Transverse colon (tissue), 4 donors: ENCODE results near the gene C16orf92. TPM values are rescaled to one million over a fixed set of nuclear protein-coding genes. Genes with fewer than 3 reads are reported as not detected.
"Not testable (repeated sequence)": the region's sequence is repeated elsewhere in the genome, so short reads cannot be mapped to it uniquely, and the experiment has no call there.

ENCODE experiments used
- DNase-seq: peaks from one replicate; pipeline ENCODE4 v3.0.0-alpha.2; 2019
- H3K27ac ChIP-seq, 4 donors: fragments of 200-600 bp; sonication (generic); 2 replicates each; pipeline ENCODE4 v1.5.1; 2016 to 2018; ENCODE audit warnings: inconsistent platforms in 4 of 4
- H3K27me3 ChIP-seq: fragments of 200-600 bp; sonication (generic); 2 replicates; pipeline ENCODE4 v1.5.1; 2017; ENCODE audit warnings: inconsistent platforms
- H3K36me3 ChIP-seq, 4 donors: fragments of 200-600 bp; sonication (generic); 2 replicates each; pipeline ENCODE4 v1.5.1; 2017 to 2019; ENCODE audit warnings: inconsistent platforms in 4 of 4
- H3K4me1 ChIP-seq, 4 donors: fragments of 200-600 bp; sonication (generic); 2 replicates each; pipeline ENCODE4 v1.5.1; 2017 to 2020; ENCODE audit warnings: inconsistent platforms in 4 of 4
- H3K4me3 ChIP-seq, 4 donors: fragments of 200-600 bp; sonication (generic); 1 replicate in 1 of 4; 2 replicates in 3 of 4; pipeline versions ENCODE4 v1.5.1 to v1.6.1; 2017 to 2019; ENCODE audit warnings: inconsistent platforms in 4 of 4
- H3K9me3 ChIP-seq, 2 donors: fragments of 200-600 bp; sonication (generic); 2 replicates each; pipeline ENCODE4 v1.5.1; 2017 to 2019; ENCODE audit warnings: inconsistent platforms in 2 of 2
- CTCF ChIP-seq, 5 experiments: fragments of 200-600 bp in 3 of 5; fragments of 450-650 bp in 2 of 5; sonication (generic) in 3 of 5; IDR thresholded peaks; 1 replicate in 2 of 5; 2 replicates in 3 of 5; pipeline ENCODE4 v1.5.1; 2016 to 2017; ENCODE audit warnings: antibody characterized with exemption in 5 of 5, inconsistent platforms in 3 of 5, mild to moderate bottlenecking in 2 of 5, moderate library complexity in 1 of 5
- EP300 ChIP-seq: sonication (generic); formaldehyde crosslinking; IDR thresholded peaks from one replicate; pipeline ENCODE4 v1.6.1; 2017; ENCODE audit warnings: antibody characterized with exemption, low read depth
- POLR2A ChIP-seq: fragments of 450-650 bp; IDR thresholded peaks from one replicate; pipeline ENCODE4 v1.6.1; 2016; ENCODE audit warnings: antibody characterized with exemption, mild to moderate bottlenecking, moderate library complexity
- POLR2AphosphoS5 ChIP-seq, 3 donors: sonication (generic); formaldehyde crosslinking; IDR thresholded peaks; one replicate each; pipeline ENCODE4 v1.6.1; 2016; ENCODE audit warnings: antibody characterized with exemption in 3 of 3
- WGBS, 2 donors: methylation state at CpG; one replicate each; pipeline ENCODE4 v1.1.5; 2018; ENCODE audit warnings: low coverage in 1 of 2; 5-methylcytosine and 5-hydroxymethylcytosine counted together
- in situ Hi-C, 4 donors: fragments of 200-750 bp; cut with MboI; loops; one replicate each; pipeline versions ENCODE4 v1.15.0 to v1.15.1; 2017; ENCODE audit warnings: low sequenced_read_pairs in 3 of 4, low pct_ligation_motif_present in 1 of 4, low pct_unique_long_range_greater_than_20kb in 1 of 4
- intact Hi-C: fragments of 100-400 bp; cut with DNase I; formaldehyde crosslinking; loops from one replicate; pipeline ENCODE4 v1.15.1; 2023; ENCODE audit warnings: low total_unique reads
- total RNA-seq, 4 donors: library from RNA; depleted of rRNA; stranded (reverse); fragments of >200 nt; gene quantifications; one replicate each; pipeline ENCODE4 v1.1.0, GENCODE V29; 2016

The C16orf92 gene
- total RNA-seq, 4 donors from 2014 or later: not detected

GRCh38 chr16:30009990-30010843 lies 12.8 kb upstream of the C16orf92 start:
- intact Hi-C loops (no loop called here), in situ Hi-C loops (loop anchor here in 2 of 4 donors (25.0 kb wide), 2 partner anchors 148 to 323 kb away; partner anchors contain the start of genes CDIPT (in 2 of the 2) and QPRT (in 1 of the 2))
- Histone ChIP-seq H3K27ac (no peak overlapping the region), H3K4me1 (peaks cover 8 to 24% (median 18%) of the 10 kb centered on the region in 4 donors), H3K27me3 (peaks cover 42% of the 10 kb centered on the region), H3K4me3 (peak overlapping the region in 3 of 4 donors; percentile 9 to 48 (median 34)), H3K36me3 (no peaks in the 10 kb centered on the region), H3K9me3 (no peaks in the 10 kb centered on the region)
- 12 to 23% methylated on average over 7 to 20 of the region's 34 CpGs for WGBS, 2 donors
- DNase-seq: no peak
- TF ChIP-seq POLR2AphosphoS5 (IDR thresholded peaks at IDR 0.05): no peak
- no peak for TF ChIP-seq POLR2A
- no peak for TF ChIP-seq CTCF (IDR thresholded peaks at IDR 0.05)
- no peak for TF ChIP-seq EP300

DNA sequence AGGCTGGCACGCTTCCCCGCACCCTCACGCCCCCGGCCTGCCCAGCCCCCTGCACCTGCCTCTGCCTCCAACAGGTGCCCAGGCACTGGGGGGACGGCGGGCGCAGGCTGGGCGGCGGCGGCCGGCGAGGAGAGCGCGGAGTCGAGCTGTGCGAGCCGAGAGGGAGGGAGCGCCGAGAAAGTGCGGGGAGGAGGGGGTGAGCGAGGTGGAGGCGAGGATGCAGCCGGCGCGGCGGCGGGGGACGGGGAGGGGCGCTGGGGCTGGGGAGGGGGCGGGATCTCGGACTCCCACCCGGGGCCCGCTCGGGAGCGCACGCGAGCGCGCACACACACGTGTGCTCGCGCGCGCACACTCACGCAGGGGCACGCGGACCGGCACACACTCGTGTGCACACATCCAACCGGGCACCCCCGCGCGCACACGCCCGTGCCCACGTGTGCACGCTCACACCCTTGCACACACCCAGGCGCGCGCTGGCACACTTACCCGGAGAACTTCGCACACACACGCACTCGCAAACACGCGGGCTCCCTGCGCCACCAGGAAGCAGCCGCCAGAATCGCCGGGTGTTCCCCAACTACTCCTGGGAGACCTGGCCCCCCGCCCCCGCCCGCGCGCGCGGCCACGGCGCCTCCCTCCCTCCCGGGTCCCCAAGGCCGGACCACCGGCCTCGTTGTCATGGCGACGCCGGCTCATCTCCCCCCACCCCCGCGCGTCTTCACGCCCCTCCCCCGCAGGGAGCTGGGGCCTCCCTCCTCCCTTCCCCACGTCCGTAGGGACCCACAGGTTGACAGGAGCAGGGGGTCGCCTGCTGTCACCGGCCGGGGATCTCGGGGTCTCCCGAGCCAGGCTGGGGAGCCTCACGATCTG lies 11.9 kb upstream of the C16orf92 start, which contains the start of gene DOC2A:
Gene DOC2A (minus strand): TSS at position 184 of the 870 bp plus-strand sequence. CDS start 805 bp downstream, outside the sequence.
- Histone ChIP-seq H3K4me3 (peak within 1 kb of the TSS in 3 of 4 donors; percentile 9 to 48 (median 34)), H3K4me1 (peaks cover 8 to 22% (median 15%) of the 10 kb centered on the region in 4 donors), H3K27me3 (peaks cover 42% of the 10 kb centered on the region), H3K27ac (no peak within 1 kb of the TSS), H3K9me3 (no peaks in the 10 kb centered on the region), H3K36me3 (no peaks in the 10 kb centered on the region)
- DNase-seq: no peak
- WGBS, 2 donors: 1% methylated on average over 49 of the region's 99 CpGs; no CpG with 5 or more reads in 1 of the 2 donors
- in situ Hi-C loops (loop anchor here in 2 of 4 donors (25.0 kb wide), 2 partner anchors 149 to 324 kb away; partner anchors contain the start of genes CDIPT (in 2 of the 2) and QPRT (in 1 of the 2)), intact Hi-C loops (no loop called here)
- TF ChIP-seq CTCF (IDR thresholded peaks at IDR 0.05): no peak

DNA sequence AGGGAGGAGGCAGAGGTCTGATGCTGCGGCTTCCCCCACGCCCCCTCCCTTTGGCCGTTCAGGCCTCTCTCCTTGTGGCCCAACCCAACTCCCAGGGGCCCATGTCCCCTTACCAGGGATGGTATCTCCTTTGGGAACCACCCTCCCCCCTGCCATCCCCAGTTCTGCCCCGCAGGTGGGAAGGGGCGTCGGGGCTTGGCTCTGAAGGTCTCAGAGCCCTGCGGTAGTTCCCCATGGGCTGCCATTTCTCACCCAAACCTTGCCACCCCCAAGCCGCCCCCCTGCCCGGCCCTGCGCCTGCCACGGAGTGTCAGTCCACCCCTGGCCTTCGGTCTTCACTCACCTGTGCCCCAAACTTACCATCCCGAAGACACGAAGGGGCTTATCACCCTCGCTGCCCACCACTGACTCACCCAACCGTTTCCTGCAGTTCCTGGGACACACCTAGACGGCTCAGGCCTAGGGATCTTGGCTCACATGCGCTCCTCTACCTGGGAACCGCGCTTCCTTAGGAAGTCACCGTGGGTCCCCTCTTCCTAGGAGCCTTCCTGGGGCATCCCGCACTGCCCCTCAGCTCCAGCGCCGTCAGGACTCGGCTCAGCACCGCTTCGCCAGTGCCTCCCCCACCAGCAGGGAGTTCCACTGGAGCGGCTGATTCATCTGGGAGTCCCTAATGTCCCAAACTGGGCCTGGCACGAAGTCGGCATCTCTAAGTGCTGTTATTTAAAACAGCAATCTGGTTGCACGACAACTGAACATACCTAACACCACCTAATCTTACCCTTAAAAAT lies 11.1 kb upstream of the C16orf92 start:
- WGBS, 2 donors: 50% methylated on average over 28 of the region's 31 CpGs; no CpG with 5 or more reads in 1 of the 2 donors
- H3K4me1 ChIP-seq: peaks cover 8 to 22% (median 15%) of the 10 kb centered on the region in 4 donors
- peak overlapping the region in 2 of 4 donors; percentile 34 to 48 for H3K4me3 ChIP-seq
- TF ChIP-seq POLR2A (no peak), CTCF (IDR thresholded peaks at IDR 0.05) (no peak), EP300 (no peak)
- DNase-seq: no peak
- peaks cover 42% of the 10 kb centered on the region for H3K27me3 ChIP-seq
- H3K27ac ChIP-seq: no peak overlapping the region
- in situ Hi-C loops (loop anchor here in 2 of 4 donors (25.0 kb wide), 2 partner anchors 150 to 325 kb away; partner anchors contain the start of genes CDIPT (in 2 of the 2) and QPRT (in 1 of the 2)), intact Hi-C loops (no loop called here)
- no peaks in the 10 kb centered on the region for H3K36me3 ChIP-seq
- no peaks in the 10 kb centered on the region for H3K9me3 ChIP-seq

DNA sequence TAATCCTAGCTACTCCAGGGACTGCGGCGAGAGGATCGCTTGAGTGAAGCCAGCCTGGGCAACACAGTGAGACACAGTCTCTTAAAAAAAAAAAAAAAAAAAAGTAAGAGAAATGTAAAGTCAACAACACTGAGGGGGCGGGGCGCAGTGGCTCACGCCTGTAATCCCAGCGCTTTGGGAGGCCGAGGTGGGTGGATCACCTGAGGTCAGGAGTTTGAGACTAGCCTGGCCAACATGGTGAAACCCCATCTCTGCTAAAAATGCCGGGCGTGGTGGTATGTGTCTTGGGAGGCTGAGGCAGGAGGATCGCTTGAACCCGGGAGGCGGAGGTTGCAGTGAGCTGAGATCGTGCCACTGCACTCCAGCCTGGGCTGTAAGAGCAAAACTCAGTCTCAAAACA lies 10.4 kb upstream of the C16orf92 start:
- intact Hi-C loops, DNase-seq, H3K9me3 ChIP-seq, H3K27ac ChIP-seq, H3K4me3 ChIP-seq, H3K36me3 ChIP-seq: not testable (repeated sequence)
- 76 to 87% methylated on average over 8 to 14 of the region's 14 CpGs for WGBS, 2 donors
- in situ Hi-C loops: loop anchor here in 2 of 4 donors (25.0 kb wide), 2 partner anchors 150 to 325 kb away; partner anchors contain the start of genes CDIPT (in 2 of the 2) and QPRT (in 1 of the 2)
- peaks cover 8 to 22% (median 15%) of the 10 kb centered on the region in 4 donors for H3K4me1 ChIP-seq
- peaks cover 42% of the 10 kb centered on the region for H3K27me3 ChIP-seq

DNA sequence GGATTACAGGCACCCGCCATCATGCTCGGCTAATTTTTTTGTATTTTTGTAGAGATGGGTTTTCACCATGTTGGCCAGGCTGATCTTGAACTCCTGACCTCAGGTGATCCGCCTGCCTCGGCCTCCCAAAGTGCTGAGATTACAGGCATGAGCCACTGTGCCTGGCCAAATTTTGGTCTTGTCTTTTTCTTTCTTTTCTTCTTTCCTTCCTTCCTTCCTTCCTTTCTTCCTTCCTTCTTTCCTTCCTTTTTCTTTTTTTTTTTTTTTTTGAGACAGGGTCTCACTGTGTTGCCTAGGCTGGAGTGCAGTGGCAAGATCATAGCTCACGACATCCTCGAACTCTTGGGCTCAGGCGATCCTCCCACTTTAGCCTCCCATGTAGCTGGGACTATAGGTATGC lies 7.5 kb upstream of the C16orf92 start:
- 94% methylated on average over 7 of the region's 7 CpGs; no CpG with 5 or more reads in 1 of the 2 donors for WGBS, 2 donors
- intact Hi-C loops (loop anchor here (5.0 kb wide), 1 partner anchor 1758 kb away; no protein-coding TSS in a partner anchor), in situ Hi-C loops (loop anchor here in 2 of 4 donors (25.0 kb wide), 2 partner anchors 153 to 328 kb away; partner anchors contain the start of genes CDIPT (in 2 of the 2) and QPRT (in 1 of the 2))
- not testable (repeated sequence) for DNase-seq, H3K36me3 ChIP-seq, H3K9me3 ChIP-seq, H3K4me3 ChIP-seq, H3K27ac ChIP-seq
- Histone ChIP-seq H3K27me3 (peaks cover 24% of the 10 kb centered on the region), H3K4me1 (peaks cover 6 to 14% (median 13%) of the 10 kb centered on the region in 4 donors)
